ENCODE results near the gene UBASH3A.

The UBASH3A gene

GRCh38 chr21:42389449-42389835, 14.3 kb upstream of the UBASH3A start:
- DNase-seq (ENCODE audit: low read depth in 2 of 2, low spot score in 1 of 2), result no peak

GRCh38 chr21:42390193-42390592, 13.5 kb upstream of the UBASH3A start:
- no peak for DNase-seq (ENCODE audit: low read depth in 2 of 2, low spot score in 1 of 2)

DNA sequence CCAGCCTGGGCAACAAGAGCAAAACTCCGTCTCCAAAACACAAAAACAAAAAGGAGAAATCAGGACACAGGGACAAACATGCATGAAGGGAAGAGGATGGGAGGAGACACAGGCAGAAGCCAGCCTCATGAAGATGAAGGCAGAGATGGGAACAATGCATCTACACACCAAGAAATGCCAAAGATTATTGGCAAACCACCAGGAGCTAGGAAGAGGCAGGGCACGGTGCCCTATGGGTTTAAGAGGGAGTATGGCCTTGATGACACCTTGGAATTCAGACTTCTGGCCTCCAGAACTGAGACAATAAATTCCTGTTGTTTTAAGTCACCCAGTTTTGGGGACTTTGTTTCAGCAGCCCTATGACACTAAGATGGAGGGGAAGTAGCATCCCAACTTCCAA, 13.0 kb upstream of the UBASH3A start:
- DNase-seq (ENCODE audit: low read depth in 2 of 2, low spot score in 1 of 2), result no peak

GRCh38 chr21:42391297-42391696, 12.4 kb upstream of the UBASH3A start:
- no peak for DNase-seq (ENCODE audit: low read depth in 2 of 2, low spot score in 1 of 2)

DNA sequence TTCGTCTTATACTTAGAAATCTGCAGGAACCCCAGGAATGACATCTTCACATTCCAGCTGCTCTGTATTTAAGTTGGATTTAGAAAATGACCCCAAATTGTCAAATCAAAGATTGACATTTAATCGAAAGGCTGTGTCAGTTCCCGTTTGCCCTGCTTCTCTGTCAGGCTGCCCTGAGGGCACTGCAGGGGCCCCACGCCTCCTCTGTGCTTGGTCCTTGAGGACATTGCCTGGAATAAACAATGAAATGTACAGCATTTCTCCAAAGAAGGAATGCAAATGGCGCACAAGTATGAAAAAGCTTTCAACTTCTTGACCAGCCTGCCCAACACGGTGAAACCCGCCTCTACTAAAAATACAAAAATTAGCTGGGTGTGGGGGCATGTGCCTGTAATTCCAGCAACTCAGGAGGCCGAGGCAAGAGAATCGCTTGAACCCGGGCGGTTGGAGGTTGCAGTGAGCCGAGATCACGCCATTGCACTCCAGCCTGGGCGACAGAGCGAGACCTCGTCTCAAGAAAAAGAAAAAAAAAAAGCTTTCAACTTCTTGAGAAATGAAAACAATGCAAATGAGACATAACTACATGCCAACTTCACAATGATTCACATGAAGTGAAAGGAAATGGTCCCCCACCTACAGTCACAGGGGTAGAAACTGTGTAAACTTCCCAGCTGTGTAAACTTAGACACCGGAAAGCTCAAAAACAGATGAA, 10.8 kb upstream of the UBASH3A start:
- no peak for DNase-seq (ENCODE audit: low read depth in 2 of 2, low spot score in 1 of 2)

DNA sequence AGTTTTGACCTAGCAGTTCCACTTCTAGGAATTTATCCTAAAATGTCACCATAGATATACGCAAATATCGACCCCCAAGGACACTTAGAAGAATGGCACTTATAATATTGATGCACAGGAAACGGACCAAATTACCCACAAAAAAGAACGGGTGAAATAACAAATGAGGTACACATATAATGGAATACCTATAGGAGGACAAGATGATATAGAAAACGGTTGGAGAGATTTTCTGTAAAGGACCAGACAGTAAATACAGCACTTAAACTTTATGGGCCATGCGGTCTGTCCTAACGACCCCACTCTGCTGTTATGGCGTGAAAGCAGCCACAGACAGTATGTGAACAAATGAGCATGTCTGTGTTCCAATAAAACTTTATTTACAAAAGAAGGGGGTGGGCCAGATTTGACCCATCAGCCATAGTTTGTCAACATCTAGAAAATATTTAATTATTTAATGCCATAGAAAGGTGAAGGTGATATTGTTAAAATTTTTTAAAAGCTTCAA, 10.2 kb upstream of the UBASH3A start:
- no peak for DNase-seq (ENCODE audit: low read depth in 2 of 2, low spot score in 1 of 2)

- no peak for DNase-seq (ENCODE audit: low read depth in 2 of 2, low spot score in 1 of 2)
These were observed 8.4 kb upstream of the UBASH3A start for GRCh38 chr21:42395302-42395701.

DNA sequence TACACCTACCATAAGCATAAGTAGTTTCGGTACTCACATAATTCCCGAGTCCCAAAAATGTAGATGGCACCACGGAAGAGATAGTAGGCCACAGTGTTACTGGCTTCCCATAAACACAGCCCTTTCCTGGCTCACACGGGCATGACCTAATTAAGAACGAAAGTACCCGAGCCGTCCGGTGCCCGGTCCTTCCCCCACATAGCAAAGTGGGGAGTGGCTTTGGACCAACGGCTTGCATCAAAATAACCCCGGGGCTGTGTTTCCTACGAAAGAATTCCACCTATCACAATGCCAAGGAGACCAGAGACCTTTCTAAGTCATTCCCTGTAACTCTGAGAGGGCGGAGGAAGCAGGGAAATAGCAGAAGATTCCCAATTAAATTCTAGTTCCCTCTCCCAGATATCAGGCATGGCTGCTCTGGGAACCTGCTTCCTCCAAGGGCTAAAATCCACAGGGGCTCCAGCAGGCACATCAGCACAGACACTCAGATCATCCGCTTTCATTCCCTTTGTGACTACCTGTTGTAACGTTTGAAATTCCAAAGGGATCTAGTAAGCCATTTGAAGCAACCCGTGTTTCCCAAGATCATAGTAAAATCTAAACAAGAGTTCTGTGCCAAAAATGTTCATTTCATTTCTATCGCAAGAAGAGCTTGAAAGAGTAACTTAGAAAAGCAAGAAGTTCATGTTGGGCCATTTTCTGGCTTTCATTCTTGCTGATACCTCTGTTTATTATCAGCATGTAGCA, 7.6 kb upstream of the UBASH3A start, which contains the start of gene TMPRSS3:
TMPRSS3 (minus strand) TSS at position 148 of the 747 bp plus-strand sequence. CDS start 635 bp downstream, outside the sequence.
- DNase-seq (ENCODE audit: low read depth in 2 of 2, low spot score in 1 of 2), result no peak

DNA sequence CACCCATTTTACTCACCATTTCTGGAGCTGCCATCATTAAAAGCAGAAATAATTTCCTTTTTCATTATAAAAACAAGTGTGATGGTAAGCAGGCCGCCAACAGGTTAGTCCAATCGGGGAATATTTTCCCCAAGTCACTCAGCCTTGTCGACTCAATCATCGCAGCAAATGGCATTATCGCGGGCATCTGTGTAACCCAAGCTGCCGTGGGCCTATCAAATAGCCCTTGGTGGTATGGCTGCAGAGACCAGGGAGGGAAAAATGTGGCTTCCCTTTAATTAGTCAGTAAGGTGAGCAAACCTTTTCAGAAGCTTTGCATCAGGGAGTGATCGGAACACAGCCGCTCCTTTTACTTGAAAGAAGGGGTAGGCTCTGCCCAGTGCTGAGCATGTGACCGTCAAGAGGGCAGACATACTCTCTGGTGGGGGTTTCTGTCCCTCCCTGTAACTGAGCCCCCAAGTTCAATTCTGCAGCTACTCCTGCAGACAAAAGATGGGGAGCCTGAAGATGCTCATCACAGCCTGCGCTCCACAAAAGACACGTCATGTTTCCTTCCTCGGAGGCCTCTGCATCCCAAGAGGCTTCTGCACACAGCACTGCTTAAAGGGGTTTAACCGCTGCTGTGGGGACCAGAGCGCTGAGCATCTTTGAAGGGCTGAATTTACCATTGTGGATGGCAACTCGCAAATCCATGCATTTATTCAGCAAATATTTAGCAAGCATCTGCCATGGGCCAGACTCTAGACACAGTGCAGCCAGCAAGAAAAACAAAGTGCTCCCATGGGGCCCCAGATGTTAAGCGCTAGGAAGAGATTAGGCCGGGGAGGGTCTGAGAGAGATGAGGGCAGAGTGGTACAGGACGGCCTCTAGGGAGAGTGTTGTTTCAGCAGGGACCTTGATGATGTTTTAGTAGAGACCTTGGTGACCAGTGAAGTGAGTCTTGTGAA, 6.6 kb upstream of the UBASH3A start:
- DNase-seq (ENCODE audit: low read depth in 2 of 2, low spot score in 1 of 2), result no peak

- no peak for DNase-seq (ENCODE audit: low read depth in 2 of 2, low spot score in 1 of 2)
These were observed 5.8 kb upstream of the UBASH3A start for GRCh38 chr21:42397746-42398394.

- DNase-seq (ENCODE audit: low read depth in 2 of 2, low spot score in 1 of 2), result no peak
These were observed 5.2 kb upstream of the UBASH3A start for GRCh38 chr21:42398436-42399028.

DNA sequence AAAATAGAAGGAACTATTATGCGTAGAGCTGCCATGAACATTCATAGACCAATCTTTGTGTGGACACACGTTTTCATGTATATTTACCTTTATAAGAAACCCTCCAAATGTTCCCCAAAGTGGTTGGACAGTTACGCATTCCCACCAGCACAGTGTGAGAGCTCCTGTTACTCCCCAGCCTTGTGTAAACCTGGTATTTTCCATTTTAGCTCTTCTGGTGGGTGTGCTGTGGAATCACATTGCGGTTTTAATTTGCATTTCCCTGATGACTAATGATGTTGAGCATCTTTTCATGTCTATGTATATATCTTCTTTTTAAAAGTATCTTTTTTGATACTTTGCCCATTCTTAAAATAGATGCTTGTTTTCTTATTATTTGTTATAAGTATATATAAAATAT, 3.2 kb upstream of the UBASH3A start:
- DNase-seq (ENCODE audit: low read depth in 2 of 2, low spot score in 1 of 2), result no peak

DNA sequence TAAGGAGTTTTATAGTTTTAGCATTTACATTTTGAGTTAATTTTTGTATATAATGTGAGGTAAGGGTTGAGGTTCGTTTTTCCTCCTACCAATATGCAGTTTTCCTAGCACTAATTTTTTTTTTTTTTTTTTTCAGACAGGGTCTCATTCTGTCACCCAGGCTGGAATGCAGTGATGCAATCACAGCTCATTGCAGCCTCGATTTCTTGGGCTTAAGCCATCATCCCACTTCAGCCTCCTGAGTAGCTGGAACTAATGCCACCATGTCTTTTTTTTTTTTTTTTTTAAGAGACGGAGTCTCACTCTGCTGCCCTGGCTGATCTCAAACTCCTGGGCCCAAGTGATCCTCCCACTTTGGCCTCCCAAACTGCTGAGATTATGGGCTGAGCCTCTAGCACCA, 2.5 kb upstream of the UBASH3A start:
- DNase-seq (ENCODE audit: low read depth in 2 of 2, low spot score in 1 of 2), result no peak

GRCh38 chr21:42401820-42402251, 1.9 kb upstream of the UBASH3A start:
- no peak for DNase-seq (ENCODE audit: low read depth in 2 of 2, low spot score in 1 of 2)

GRCh38 chr21:42404539-42404938, 837 bp downstream of the UBASH3A start:
- DNase-seq (ENCODE audit: low read depth in 2 of 2, low spot score in 1 of 2), result no peak

GRCh38 chr21:42405064-42406013, 1.6 kb downstream of the UBASH3A start:
- no peak for DNase-seq (ENCODE audit: low read depth in 2 of 2, low spot score in 1 of 2)

DNA sequence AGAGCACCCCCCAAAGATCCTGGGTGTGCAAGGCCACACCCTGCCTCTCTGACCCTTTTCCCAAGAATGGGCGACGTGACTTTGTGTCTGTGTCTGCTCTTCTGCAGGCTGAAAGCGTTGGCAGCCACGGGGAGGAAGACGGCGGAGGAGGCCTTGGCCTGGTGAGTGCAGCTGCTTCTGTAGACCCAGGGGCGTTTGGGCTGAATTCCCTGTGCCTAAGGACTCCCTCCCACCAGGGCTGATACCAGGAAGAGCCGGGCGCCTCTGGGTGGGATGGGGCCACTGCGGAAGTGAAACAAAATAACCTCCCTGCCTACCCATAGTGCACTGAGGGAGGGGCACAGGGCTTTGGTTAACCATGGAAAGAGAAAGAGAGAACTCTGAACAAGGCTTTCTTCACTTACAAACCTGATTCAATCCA, 2.5 kb downstream of the UBASH3A start:
- DNase-seq (ENCODE audit: low read depth in 2 of 2, low spot score in 1 of 2), result no peak

GRCh38 chr21:42406866-42407265, 3.2 kb downstream of the UBASH3A start:
- DNase-seq (ENCODE audit: low read depth in 2 of 2, low spot score in 1 of 2), result no peak

DNA sequence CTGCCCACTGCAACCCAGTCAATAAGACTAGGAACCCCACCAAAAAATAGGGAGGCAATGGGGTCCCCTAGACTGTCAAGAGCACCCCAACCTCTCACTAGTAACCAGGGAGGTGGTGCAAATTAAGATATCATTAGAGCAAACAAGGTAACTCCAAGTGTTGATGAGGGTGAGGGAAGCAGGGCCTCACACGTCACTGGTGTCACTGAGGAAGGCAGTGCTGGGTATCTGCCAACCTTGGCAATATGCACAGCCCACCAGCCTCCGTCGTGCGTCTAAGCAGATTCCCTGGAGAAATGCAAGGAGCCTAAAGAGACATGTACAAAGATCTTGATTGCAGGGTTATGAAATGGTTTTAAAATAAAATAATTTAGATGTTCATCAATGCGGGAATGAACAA, 3.8 kb downstream of the UBASH3A start:
- no peak for DNase-seq (ENCODE audit: low read depth in 2 of 2, low spot score in 1 of 2)
